GM23338 (cell line): Measurements from ENCODE around the gene GPX6. TPM values are rescaled to one million over a fixed set of nuclear protein-coding genes. Genes with fewer than 3 reads are reported as not detected.

Source experiments
- ATAC-seq: fragments of 200-7000 bp; cut with Tn5 transposase; 3 replicates; pipeline ENCODE4 v1.9.1; 2020
- DNase-seq: peaks from one replicate; pipeline ENCODE4 v3.0.0-alpha.2; 2015; ENCODE audit warnings: low spot score
- H2AFZ ChIP-seq: fragments of 200-600 bp; sonication (generic); 2 replicates; pipeline ENCODE4 v1.8.0; 2016; ENCODE audit warnings: antibody characterized with exemption, mild to moderate bottlenecking, moderate library complexity
- H3F3A ChIP-seq: fragments of 200-600 bp; sonication (generic); replicated peaks from 2 replicates; pipeline ENCODE4 v1.8.0; 2017; ENCODE audit warnings: antibody characterized with exemption, mixed run types, low read depth
- H3K27ac ChIP-seq: fragments of 200-600 bp; sonication (generic); 2 replicates; pipeline ENCODE4 v1.6.1; 2016; ENCODE audit warnings: low read depth
- H3K27me3 ChIP-seq: fragments of 200-600 bp; sonication (generic); 2 replicates; pipeline ENCODE4 v1.8.0; 2016; ENCODE audit warnings: mild to moderate bottlenecking, mixed run types, moderate library complexity; ENCODE audit not compliant: insufficient read depth
- H3K36me3 ChIP-seq: fragments of 200-600 bp; sonication (generic); 2 replicates; pipeline ENCODE4 v1.8.0; 2016; ENCODE audit warnings: mild to moderate bottlenecking; ENCODE audit not compliant: insufficient read depth
- H3K4me1 ChIP-seq: fragments of 200-600 bp; sonication (generic); 2 replicates; pipeline ENCODE4 v1.8.0; 2016; ENCODE audit warnings: mild to moderate bottlenecking, moderate library complexity; ENCODE audit not compliant: insufficient read depth
- H3K4me2 ChIP-seq: fragments of 200-600 bp; sonication (generic); 2 replicates; pipeline ENCODE4 v1.7.1; 2017; ENCODE audit warnings: mixed run types
- H3K4me3 ChIP-seq: fragments of 200-600 bp; sonication (generic); 2 replicates; pipeline ENCODE4 v1.6.1; 2016; ENCODE audit warnings: mixed run types
- H3K79me2 ChIP-seq: fragments of 200-600 bp; sonication (generic); replicated peaks from 2 replicates; pipeline ENCODE4 v1.8.0; 2017; ENCODE audit warnings: mild to moderate bottlenecking; ENCODE audit not compliant: insufficient read depth
- H3K9me2 ChIP-seq: fragments of 200-600 bp; sonication (generic); 2 replicates; pipeline ENCODE4 v1.8.0; 2017; ENCODE audit not compliant: insufficient read depth
- H4K20me1 ChIP-seq: fragments of 200-600 bp; sonication (generic); replicated peaks from 2 replicates; pipeline ENCODE4 v1.8.0; 2017; ENCODE audit warnings: mild to moderate bottlenecking; ENCODE audit not compliant: insufficient read depth
- H3K27ac Mint-ChIP-seq: 2 replicates; pipeline ENCODE4 v1.8.0; 2020; ENCODE audit warnings: inconsistent platforms, mild to moderate bottlenecking, moderate library complexity, mixed read lengths
- H3K27me3 Mint-ChIP-seq: 3 replicates; pipeline ENCODE4 v1.8.0; 2022; ENCODE audit warnings: low read depth, mild to moderate bottlenecking, moderate library complexity, mixed read lengths, inconsistent platforms; ENCODE audit not compliant: insufficient read depth, poor library complexity
- H3K36me3 Mint-ChIP-seq: 3 replicates; pipeline ENCODE4 v1.8.0; 2021; ENCODE audit warnings: low read depth, mild to moderate bottlenecking, inconsistent platforms, moderate library complexity, mixed read lengths
- H3K4me1 Mint-ChIP-seq: 3 replicates; pipeline ENCODE4 v1.8.0; 2020; ENCODE audit warnings: mild to moderate bottlenecking, inconsistent platforms, mixed read lengths
- H3K4me3 Mint-ChIP-seq: 3 replicates; pipeline ENCODE4 v1.8.0; 2021; ENCODE audit warnings: moderate library complexity, mild to moderate bottlenecking, inconsistent platforms, mixed read lengths
- H3K9me3 Mint-ChIP-seq: 3 replicates; pipeline ENCODE4 v1.8.0; 2020; ENCODE audit warnings: moderate library complexity, mild to moderate bottlenecking, inconsistent platforms, mixed read lengths
- EZH2 ChIP-seq: fragments of 200-600 bp; sonication (generic); IDR thresholded peaks from one replicate; pipeline ENCODE4 v1.8.0; 2017; ENCODE audit warnings: antibody characterized with exemption, mild to moderate bottlenecking, low read depth; ENCODE audit not compliant: unreplicated experiment
- JUNB ChIP-seq: IDR thresholded peaks from one replicate; pipeline ENCODE4 v1.6.1; 2016; ENCODE audit warnings: antibody characterized with exemption; ENCODE audit not compliant: unreplicated experiment
- POLR2AphosphoS5 ChIP-seq: IDR thresholded peaks from 2 replicates; pipeline ENCODE4 v1.6.1; 2016; ENCODE audit warnings: antibody characterized with exemption, low read depth
- STAT1 ChIP-seq: IDR thresholded peaks from one replicate; pipeline ENCODE4 v1.6.1; 2016; ENCODE audit warnings: antibody characterized with exemption; ENCODE audit not compliant: unreplicated experiment
- ZNF114 ChIP-seq: fragments of 250-450 bp; sonication (Bioruptor Pico); IDR thresholded peaks from 2 replicates; pipeline ENCODE4 v1.5.0; 2020; ENCODE audit warnings: mild to moderate bottlenecking, moderate library complexity
- ZNF331 ChIP-seq: fragments of 250-450 bp; sonication (Bioruptor Pico); IDR thresholded peaks from 2 replicates; pipeline ENCODE4 v1.5.0; 2020; ENCODE audit warnings: low read depth, mild to moderate bottlenecking, moderate library complexity
- ZNF462 ChIP-seq: fragments of 250-450 bp; sonication (Bioruptor Pico); IDR thresholded peaks from 2 replicates; pipeline ENCODE4 v1.5.0; 2020; ENCODE audit warnings: mild to moderate bottlenecking, moderate library complexity
- polyA plus RNA-seq: library from polyadenylated mRNA; unstranded; fragments of >200 nt; fragmentation: Nextera tagmentation; extraction: Ambion mirVana; gene quantifications from 2 replicates; pipeline ENCODE4 v1.2.1, GENCODE V29; 2016
- total RNA-seq: library from RNA; depleted of rRNA; stranded (reverse); fragments of >200 nt; shearing (Covaris generic); gene quantifications from 2 replicates; pipeline ENCODE4 v1.2.3, GENCODE V29; 2014

The GPX6 gene
- total and polyA plus RNA-seq, 2 experiments from 2014 or later, result not detected

GRCh38 chr6:28530777-28531176 lies 15.2 kb upstream of the GPX6 start:
- Histone ChIP-seq H3K4me3 (no peak overlapping the region), H3K4me1 (0 out of 2 replicates have a peak, but pooled peaks cover 10% of the 10 kb centered on the region), H3K36me3 (no peaks in the 10 kb centered on the region), H3F3A (no peaks in the 10 kb centered on the region), H4K20me1 (no peaks in the 10 kb centered on the region), H3K9me2 (peaks cover 6% of the 10 kb centered on the region; the same call in 1 of the 2 replicates), H3K79me2 (no peaks in the 10 kb centered on the region), H3K27me3 (no peaks in the 10 kb centered on the region), H2AFZ (0 out of 2 replicates have a peak overlapping the region, but pooled peaks have one; percentile 11), H3K4me2 (peak overlapping the region; percentile 24; the same call in 1 of the 2 replicates), H3K27ac (no peak overlapping the region)
- Mint-ChIP-seq H3K4me3 (0 out of 3 replicates have a peak overlapping the region, but pooled peaks have one; percentile 30), H3K36me3 (no peaks in the 10 kb centered on the region), H3K9me3 (no peaks in the 10 kb centered on the region), H3K27ac (peak overlapping the region; percentile 83), H3K4me1 (peaks cover 12% of the 10 kb centered on the region), H3K27me3 (no peaks in the 10 kb centered on the region)
- DNase-seq, result no peak
- no peak for ATAC-seq
- TF ChIP-seq ZNF331 (CRISPR knock-in tag), result no peak
- no peak for TF ChIP-seq EZH2
- no peak for TF ChIP-seq JUNB
- no peak for TF ChIP-seq POLR2AphosphoS5
- no peak for TF ChIP-seq ZNF114 (CRISPR knock-in tag)
- no peak for TF ChIP-seq ZNF462 (CRISPR knock-in tag)
- no peak for TF ChIP-seq STAT1
